Heart left ventricle (tissue), 16 donors: ENCODE data around the gene LTBP2. TPM values are rescaled to one million over a fixed set of nuclear protein-coding genes. Genes with fewer than 3 reads are reported as not detected.

Source experiments
- ATAC-seq, 4 donors: fragments of 200-7000 bp; cut with Tn5 transposase; one replicate each; pipeline ENCODE4 v1.9.1; 2020 to 2022; ENCODE audit warnings: moderate library complexity in 4 of 4, mild to moderate bottlenecking in 3 of 4, moderate number of reproducible peaks in 1 of 4
- DNase-seq, 5 donors: peaks; one replicate each; pipeline ENCODE4 v3.0.0-alpha.2; 2020
- H3K27ac ChIP-seq, 12 donors: fragments of 200-600 bp; sonication (generic) in 4 of 12; one replicate each; pipeline versions ENCODE4 v1.5.0 to v1.8.0; 2016 to 2022; ENCODE audit warnings: mild to moderate bottlenecking in 2 of 12
- H3K27me3 ChIP-seq, 9 donors: fragments of 200-600 bp; sonication (generic) in 2 of 9; one replicate each; pipeline versions ENCODE4 v1.5.1 to v1.8.0; 2016 to 2022; ENCODE audit warnings: mild to moderate bottlenecking in 3 of 9
- H3K36me3 ChIP-seq, 9 donors: fragments of 200-600 bp; sonication (generic) in 2 of 9; one replicate each; pipeline versions ENCODE4 v1.5.0 to v1.8.0; 2018 to 2022; ENCODE audit warnings: mild to moderate bottlenecking in 2 of 9
- H3K4me1 ChIP-seq, 12 donors: fragments of 200-600 bp; sonication (generic) in 4 of 12; one replicate each; pipeline versions ENCODE4 v1.5.0 to v1.8.0; 2016 to 2022; ENCODE audit warnings: mild to moderate bottlenecking in 3 of 12
- H3K4me3 ChIP-seq, 12 donors: fragments of 200-600 bp; sonication (generic) in 4 of 12; one replicate each; pipeline versions ENCODE4 v1.5.0 to v1.8.0; 2017 to 2022; ENCODE audit warnings: mild to moderate bottlenecking in 9 of 12, moderate library complexity in 4 of 12
- H3K9me3 ChIP-seq, 12 donors: fragments of 200-600 bp; sonication (generic) in 4 of 12; one replicate each; pipeline versions ENCODE4 v1.5.0 to v1.8.0; 2016 to 2022; ENCODE audit warnings: mild to moderate bottlenecking in 1 of 12
- CTCF ChIP-seq, 12 donors: fragments of 200-600 bp; sonication (generic) in 4 of 12; IDR thresholded peaks; one replicate each; pipeline versions ENCODE4 v1.5.0 to v1.8.0; 2018 to 2022; ENCODE audit warnings: antibody characterized with exemption in 12 of 12, mild to moderate bottlenecking in 5 of 12
- POLR2A ChIP-seq, 2 donors: fragments of 450-650 bp; IDR thresholded peaks; one replicate each; pipeline ENCODE4 v1.6.1; 2017; ENCODE audit warnings: antibody characterized with exemption in 2 of 2, mild to moderate bottlenecking in 2 of 2, moderate library complexity in 2 of 2
- WGBS, 4 donors: extraction: QIAGEN DNeasy Blood & Tissue Kit in 2 of 4; methylation state at CpG; one replicate each; pipeline versions ENCODE4 v1.1.5 to v1.1.7; 2013 to 2018; 5-methylcytosine and 5-hydroxymethylcytosine counted together
- intact Hi-C, 10 donors: fragments of 100-400 bp; cut with DNase I; formaldehyde crosslinking; loops; one replicate each; pipeline versions ENCODE4 v1.11.1 to v1.14.2; 2022
- polyA plus RNA-seq, 2 donors: library from polyadenylated mRNA; stranded (reverse); fragments of 200-250 nt; gene quantifications; one replicate each; pipeline ENCODE4 v1.2.3, GENCODE V29; 2013
- total RNA-seq, 9 donors: library from RNA; depleted of rRNA in 2 of 9; stranded (reverse); fragments of >200 nt in 2 of 9; fragmentation: NEBNext Ultra II Directional in 3 of 9; extraction: Animal tissue kit (Norgen Biotek cat#: 25700) in 3 of 9; gene quantifications; one replicate each; pipeline versions ENCODE4 v1.1.0 to v1.2.4, GENCODE V29; 2016 to 2023
- donor health status: ischemic (EF 13 %, LVEDD 7.1; RV severe dilation, severe dysfunction).
- donor health status: healthy with polysubstance abuse.
- donor health status: DM: no; HTN: yes; CAD: no.
- donor health status: DM: no; HTN: no; CAD: no.
- donor health status: ischemic (EF 25% LVEDD 6.9; RV normal size, moderate dysfunction).
- donor health status: ischemic (EF 25% LVEDD 5.7; RV mildly dilated, moderate dysfunction).
- donor health status: healthy.
- donor health status: DM: yes; HTN: yes; CAD: no.
- donor health status: ischemic (EF 35%, LVEDD 5.7; RV mildly dilated, moderate dysfunction).
- donor health status: nonischemic (EF 11% LVEDD 7.7; RV severe dilation, severe dysfunction).
- donor health status: DM: yes; HTN: yes; CAD: no.
- donor health status: PGD.
- donor health status: ischemic (EF 29% LVEDD 5.4; RV normal size, mild dysfunction).
- donor health status: nonischemic (EF 23%, LVEDD 6.1; RV moderate dilation, normal function).

The LTBP2 gene
- total and polyA plus RNA-seq, 11 donors: 4.0 to 69.1 (median 29.5) TPM

- H3K9me3 ChIP-seq: no peaks in the 10 kb centered on the region
- DNase-seq: no peak
- TF ChIP-seq POLR2A (IDR thresholded peaks at IDR 0.05): no peak
- no peak for TF ChIP-seq CTCF (IDR thresholded peaks at IDR 0.05)
- no peaks in the 10 kb centered on the region for H3K36me3 ChIP-seq
- H3K27me3 ChIP-seq: no peaks in the 10 kb centered on the region
- no peak overlapping the region for H3K4me3 ChIP-seq
- no peak overlapping the region for H3K27ac ChIP-seq
- no peaks in the 10 kb centered on the region for H3K4me1 ChIP-seq
- intact Hi-C loops: no loop called here
- 91 to 95% (median 93%) methylated on average over 5 of the region's 5 CpGs for WGBS, 4 donors
- no peak for ATAC-seq
These were observed 148.3 kb downstream of the LTBP2 start for GRCh38 chr14:74463697-74464096.

GRCh38 chr14:74462993-74463392 is 149.0 kb downstream of the LTBP2 start:
- intact Hi-C loops: no loop called here
- no peaks in the 10 kb centered on the region for H3K9me3 ChIP-seq
- no peaks in the 10 kb centered on the region for H3K27me3 ChIP-seq
- no peak for ATAC-seq
- no peak overlapping the region for H3K27ac ChIP-seq
- 92 to 100% (median 96%) methylated on average over 3 of the region's 3 CpGs for WGBS, 4 donors
- no peaks in the 10 kb centered on the region for H3K36me3 ChIP-seq
- TF ChIP-seq POLR2A (IDR thresholded peaks at IDR 0.05) (no peak), CTCF (IDR thresholded peaks at IDR 0.05) (no peak)
- no peak for DNase-seq
- H3K4me3 ChIP-seq: no peak overlapping the region
- H3K4me1 ChIP-seq: no peaks in the 10 kb centered on the region

- DNase-seq (no peak), ATAC-seq (no peak)
- intact Hi-C loops: no loop called here
- TF ChIP-seq POLR2A (IDR thresholded peaks at IDR 0.05): no peak
- no peak for TF ChIP-seq CTCF (IDR thresholded peaks at IDR 0.05)
- no peak overlapping the region for H3K27ac ChIP-seq
- 72 to 80% (median 73%) methylated on average over 6 of the region's 6 CpGs for WGBS, 4 donors
- no peaks in the 10 kb centered on the region for H3K4me1 ChIP-seq
- no peaks in the 10 kb centered on the region for H3K36me3 ChIP-seq
- no peaks in the 10 kb centered on the region for H3K27me3 ChIP-seq
- no peak overlapping the region for H3K4me3 ChIP-seq
- H3K9me3 ChIP-seq: no peaks in the 10 kb centered on the region
These were observed 152.1 kb downstream of the LTBP2 start for GRCh38 chr14:74459976-74460375.

- Histone ChIP-seq H3K4me3 (no peak overlapping the region), H3K9me3 (no peaks in the 10 kb centered on the region), H3K27ac (no peak overlapping the region), H3K4me1 (no peaks in the 10 kb centered on the region), H3K36me3 (no peaks in the 10 kb centered on the region), H3K27me3 (no peaks in the 10 kb centered on the region)
- 77 to 83% (median 78%) methylated on average over 8 to 10 of the region's 10 CpGs for WGBS, 4 donors
- DNase-seq (no peak), ATAC-seq (peak in 3 of 4 donors; percentile 63 to 71 (median 71))
- TF ChIP-seq CTCF (IDR thresholded peaks at IDR 0.05) (peak in 11 of 12 donors; percentile 18 to 54 (median 35)), POLR2A (IDR thresholded peaks at IDR 0.05) (no peak)
- intact Hi-C loops: no loop called here
These were observed 152.6 kb downstream of the LTBP2 start for GRCh38 chr14:74459289-74459946.
